Measurements from ENCODE around the gene MRPL1. TPM values are rescaled to one million over a fixed set of nuclear protein-coding genes. Genes with fewer than 3 reads are reported as not detected.

Gene MRPL1
- total RNA-seq, 1 donor from 2014 or later: 38.6 TPM

DNA sequence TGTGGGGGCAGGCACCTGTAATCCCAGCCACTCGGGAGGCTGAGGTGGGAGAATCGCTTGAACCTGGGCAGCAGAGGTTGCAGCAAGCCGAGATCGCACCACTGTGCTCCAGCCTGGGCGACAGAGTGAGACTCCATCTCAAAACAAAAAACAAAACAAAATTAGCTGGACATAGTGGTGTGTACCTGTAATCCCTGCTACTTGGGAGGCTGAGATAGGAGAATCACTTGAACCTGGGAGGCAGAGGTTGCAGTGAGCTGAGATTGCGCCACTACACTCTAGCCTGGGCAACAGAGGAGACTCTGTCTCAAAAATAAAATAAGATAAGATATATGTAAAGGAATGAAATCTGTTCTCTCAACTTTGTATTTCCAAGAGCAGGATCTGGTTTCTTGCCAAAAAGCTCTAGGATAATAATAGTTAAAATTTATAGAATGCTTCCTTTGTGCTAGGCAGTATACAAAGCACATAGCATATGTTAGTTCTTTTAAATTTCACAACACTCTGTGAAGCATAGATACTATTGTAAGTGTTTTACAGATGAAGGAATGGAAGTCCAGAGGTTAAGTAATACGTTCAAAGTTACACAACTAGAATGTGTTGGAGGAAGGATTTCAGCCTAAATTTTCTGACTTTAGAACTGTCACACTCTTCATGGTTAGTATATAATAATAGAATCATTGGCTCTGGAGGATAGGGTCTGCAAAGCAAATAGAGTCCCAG is 10.3 kb downstream of the MRPL1 start:
- Histone ChIP-seq H3K27ac (ENCODE audit: low read depth, low read length) (no peak overlapping the region), H3K27me3 (ENCODE audit: control insufficient read depth in 3 of 3, insufficient read depth in 3 of 3, low read length in 3 of 3) (no peaks in the 10 kb centered on the region), H3K4me1 (ENCODE audit: control insufficient read depth in 3 of 3, insufficient read depth in 3 of 3, low read length in 3 of 3) (peaks cover 0 to 6% (median 0%) of the 10 kb centered on the region in 3 donors), H3K4me3 (ENCODE audit: low read length in 3 of 3) (no peak overlapping the region), H3K9ac (ENCODE audit: low read depth in 1 of 3, low read length in 3 of 3) (no peak overlapping the region), H3K9me3 (ENCODE audit: control insufficient read depth in 3 of 3, low read length in 3 of 3) (no peaks in the 10 kb centered on the region), H3K36me3 (ENCODE audit: control insufficient read depth in 3 of 3, insufficient read depth in 3 of 3, low read length in 3 of 3) (peaks cover 9 to 17% (median 17%) of the 10 kb centered on the region in 3 donors)

DNA sequence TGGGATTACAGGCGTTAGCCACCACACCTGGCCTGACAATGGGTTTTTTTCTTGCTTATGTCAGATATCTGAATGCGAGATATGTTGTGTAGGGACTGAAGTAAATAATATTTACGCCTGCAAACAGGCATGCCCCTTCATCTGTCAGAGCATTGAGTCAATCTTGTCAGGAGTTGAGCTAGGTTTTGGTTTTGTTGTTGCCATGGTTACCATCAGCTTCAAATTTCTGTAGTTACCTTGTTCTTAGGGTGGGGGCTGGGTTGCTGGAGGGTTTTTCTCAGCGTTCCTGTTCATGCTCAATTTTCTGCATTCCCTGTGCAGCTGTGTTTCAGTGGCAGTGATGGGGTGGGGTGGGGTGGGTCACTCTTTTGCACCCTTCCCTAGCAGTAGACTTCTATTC is 14.5 kb downstream of the MRPL1 start:
- Histone ChIP-seq H3K27me3 (ENCODE audit: control insufficient read depth in 3 of 3, insufficient read depth in 3 of 3, low read length in 3 of 3) (no peaks in the 10 kb centered on the region), H3K4me1 (ENCODE audit: control insufficient read depth in 3 of 3, insufficient read depth in 3 of 3, low read length in 3 of 3) (no peaks in the 10 kb centered on the region), H3K4me3 (ENCODE audit: low read length in 3 of 3) (no peak overlapping the region), H3K27ac (ENCODE audit: low read depth, low read length) (no peak overlapping the region), H3K9me3 (ENCODE audit: control insufficient read depth in 3 of 3, low read length in 3 of 3) (no peaks in the 10 kb centered on the region), H3K36me3 (ENCODE audit: control insufficient read depth in 3 of 3, insufficient read depth in 3 of 3, low read length in 3 of 3) (peaks cover 9 to 13% (median 12%) of the 10 kb centered on the region in 3 donors), H3K9ac (ENCODE audit: low read depth in 1 of 3, low read length in 3 of 3) (no peak overlapping the region)

DNA sequence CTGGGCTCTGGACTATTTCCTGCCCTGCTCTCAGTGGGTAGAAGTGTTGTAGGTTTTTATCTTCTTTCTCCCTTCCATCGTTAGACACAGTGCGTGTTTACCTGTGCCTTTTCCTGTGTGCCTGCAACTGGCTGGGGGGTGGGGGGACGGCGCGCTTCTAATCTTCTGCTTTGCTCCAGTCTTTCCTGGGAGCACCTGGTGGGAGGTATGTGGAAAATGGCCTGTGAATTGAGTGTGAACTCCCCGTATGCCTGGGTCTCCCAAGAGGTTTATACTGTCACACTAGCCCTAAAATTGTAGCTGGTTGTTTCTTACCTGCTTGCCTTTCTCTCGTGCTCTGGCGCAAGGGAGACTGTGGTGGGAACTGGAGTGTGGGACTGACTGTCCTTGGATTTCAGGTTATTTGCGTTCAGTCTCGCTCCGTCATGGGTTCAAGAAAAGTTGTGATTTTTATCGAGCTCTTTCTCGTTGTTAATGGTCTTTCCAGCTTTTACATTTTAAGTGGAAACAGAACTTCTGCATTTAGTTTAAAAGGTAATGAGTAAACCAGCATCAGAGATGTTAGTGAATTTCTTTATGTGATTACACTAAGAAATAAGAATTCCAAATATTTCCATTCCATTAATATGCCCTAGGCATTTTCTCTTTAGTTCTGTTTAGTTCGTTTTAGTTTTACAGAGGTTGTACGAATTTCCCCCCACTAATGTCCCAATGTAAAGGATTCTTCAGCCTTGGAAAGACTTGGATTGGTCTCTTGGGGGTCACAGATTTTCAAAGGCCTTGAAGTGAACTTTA is 15.3 kb downstream of the MRPL1 start:
- Histone ChIP-seq H3K27me3 (ENCODE audit: control insufficient read depth in 3 of 3, insufficient read depth in 3 of 3, low read length in 3 of 3) (no peaks in the 10 kb centered on the region), H3K27ac (ENCODE audit: low read depth, low read length) (no peak overlapping the region), H3K36me3 (ENCODE audit: control insufficient read depth in 3 of 3, insufficient read depth in 3 of 3, low read length in 3 of 3) (peaks cover 3 to 9% (median 6%) of the 10 kb centered on the region in 3 donors), H3K9ac (ENCODE audit: low read depth in 1 of 3, low read length in 3 of 3) (no peak overlapping the region), H3K4me1 (ENCODE audit: control insufficient read depth in 3 of 3, insufficient read depth in 3 of 3, low read length in 3 of 3) (no peaks in the 10 kb centered on the region), H3K4me3 (ENCODE audit: low read length in 3 of 3) (no peak overlapping the region), H3K9me3 (ENCODE audit: control insufficient read depth in 3 of 3, low read length in 3 of 3) (no peaks in the 10 kb centered on the region)

DNA sequence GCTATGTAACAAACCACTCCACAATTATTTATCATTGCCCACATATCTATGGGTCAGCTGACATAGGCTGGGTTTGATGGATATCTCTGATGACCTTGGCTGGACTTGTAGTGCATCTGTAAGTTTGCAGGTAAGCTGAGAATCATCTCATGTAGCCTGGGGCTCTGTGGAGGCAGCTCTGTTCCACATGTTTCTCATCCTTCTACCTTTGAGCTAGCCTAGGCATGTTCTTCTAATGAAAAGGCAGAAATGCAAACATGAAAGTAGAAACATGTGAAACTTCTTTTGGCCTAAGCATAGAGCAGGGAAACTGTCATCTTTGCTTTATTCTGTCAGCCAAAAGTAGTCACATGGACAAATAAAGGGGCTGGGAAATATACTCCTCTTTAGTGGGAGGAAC is 18.2 kb downstream of the MRPL1 start:
- Histone ChIP-seq H3K27me3 (ENCODE audit: control insufficient read depth in 3 of 3, insufficient read depth in 3 of 3, low read length in 3 of 3) (no peaks in the 10 kb centered on the region), H3K9ac (ENCODE audit: low read depth in 1 of 3, low read length in 3 of 3) (no peak overlapping the region), H3K4me3 (ENCODE audit: low read length in 3 of 3) (no peak overlapping the region), H3K27ac (ENCODE audit: low read depth, low read length) (no peak overlapping the region), H3K9me3 (ENCODE audit: control insufficient read depth in 3 of 3, low read length in 3 of 3) (no peaks in the 10 kb centered on the region), H3K4me1 (ENCODE audit: control insufficient read depth in 3 of 3, insufficient read depth in 3 of 3, low read length in 3 of 3) (no peaks in the 10 kb centered on the region), H3K36me3 (ENCODE audit: control insufficient read depth in 3 of 3, insufficient read depth in 3 of 3, low read length in 3 of 3) (peaks cover 2 to 3% (median 3%) of the 10 kb centered on the region in 3 donors)

DNA sequence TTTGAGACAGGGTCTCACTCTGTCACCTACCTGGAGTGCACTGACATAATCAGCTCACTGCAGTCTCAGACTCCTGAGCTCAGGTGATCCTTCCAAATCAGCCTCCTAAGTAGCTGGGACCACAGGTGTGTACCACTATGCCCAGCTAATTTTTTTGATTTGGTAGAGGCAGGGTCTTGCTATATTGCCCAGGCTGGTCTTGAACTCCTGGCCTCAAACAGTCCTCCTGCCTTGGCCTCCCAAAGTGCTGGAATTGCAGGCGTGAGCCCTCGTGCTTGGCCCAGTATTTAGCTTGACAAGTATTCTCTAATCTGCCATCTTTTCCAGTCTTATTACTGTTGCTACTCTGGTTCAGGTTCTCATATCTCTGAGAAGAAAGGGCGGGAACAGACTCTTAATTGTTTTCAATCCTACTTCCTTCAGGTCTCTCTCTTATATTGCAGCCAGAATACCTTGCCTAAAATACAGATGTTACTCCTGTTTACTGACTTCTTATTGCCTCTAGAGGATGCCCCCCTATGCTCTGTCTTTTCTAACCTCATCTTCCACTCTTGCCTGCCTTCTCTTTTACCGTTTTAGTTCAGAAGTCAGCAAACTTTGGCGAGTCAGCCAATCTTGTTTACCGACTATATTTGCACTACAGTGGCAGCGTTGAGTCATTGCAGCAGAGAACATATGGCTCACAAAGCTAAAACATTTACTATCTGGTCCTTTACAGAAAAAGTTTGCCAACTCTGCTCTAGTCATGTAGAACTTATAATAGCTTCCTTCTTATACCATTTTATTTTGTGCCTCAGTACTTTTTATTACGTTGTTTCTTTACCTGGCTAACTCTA is 19.0 kb downstream of the MRPL1 start:
- H3K27ac ChIP-seq (ENCODE audit: low read depth, low read length): no peak overlapping the region
- no peaks in the 10 kb centered on the region for H3K9me3 ChIP-seq (ENCODE audit: control insufficient read depth in 3 of 3, low read length in 3 of 3)
- H3K36me3 ChIP-seq (ENCODE audit: control insufficient read depth in 3 of 3, insufficient read depth in 3 of 3, low read length in 3 of 3): peaks cover 2 to 7% (median 2%) of the 10 kb centered on the region in 3 donors
- H3K4me1 ChIP-seq (ENCODE audit: control insufficient read depth in 3 of 3, insufficient read depth in 3 of 3, low read length in 3 of 3): no peaks in the 10 kb centered on the region
- H3K4me3 ChIP-seq (ENCODE audit: low read length in 3 of 3): no peak overlapping the region
- H3K27me3 ChIP-seq (ENCODE audit: control insufficient read depth in 3 of 3, insufficient read depth in 3 of 3, low read length in 3 of 3): no peaks in the 10 kb centered on the region
- H3K9ac ChIP-seq (ENCODE audit: low read depth in 1 of 3, low read length in 3 of 3): no peak overlapping the region

DNA sequence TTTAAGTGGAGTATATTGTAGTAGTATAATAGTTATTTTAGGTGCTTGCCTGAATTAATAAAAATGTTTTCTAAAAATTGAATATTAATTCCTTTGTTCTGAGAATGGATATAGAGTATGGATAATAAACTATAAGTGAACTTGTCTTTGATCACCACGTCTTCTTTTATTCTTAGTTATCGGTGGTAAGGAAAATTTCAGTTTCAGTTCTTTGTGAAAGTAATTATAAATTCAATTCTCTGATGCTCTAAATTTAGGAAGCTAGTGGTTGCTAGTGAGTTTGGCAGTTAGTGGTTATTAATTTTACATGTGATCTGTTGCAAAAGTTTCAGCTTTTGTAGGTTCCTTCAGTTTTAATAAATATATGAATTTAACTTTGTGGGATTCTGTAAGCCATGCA is 30.8 kb downstream of the MRPL1 start:
- Histone ChIP-seq H3K4me3 (ENCODE audit: low read length in 3 of 3) (no peak overlapping the region), H3K4me1 (ENCODE audit: control insufficient read depth in 3 of 3, insufficient read depth in 3 of 3, low read length in 3 of 3) (no peaks in the 10 kb centered on the region), H3K36me3 (ENCODE audit: control insufficient read depth in 3 of 3, insufficient read depth in 3 of 3, low read length in 3 of 3) (peaks cover 0 to 9% (median 0%) of the 10 kb centered on the region in 3 donors), H3K27me3 (ENCODE audit: control insufficient read depth in 3 of 3, insufficient read depth in 3 of 3, low read length in 3 of 3) (no peaks in the 10 kb centered on the region), H3K9me3 (ENCODE audit: control insufficient read depth in 3 of 3, low read length in 3 of 3) (no peaks in the 10 kb centered on the region), H3K27ac (ENCODE audit: low read depth, low read length) (no peak overlapping the region), H3K9ac (ENCODE audit: low read depth in 1 of 3, low read length in 3 of 3) (no peak overlapping the region)

DNA sequence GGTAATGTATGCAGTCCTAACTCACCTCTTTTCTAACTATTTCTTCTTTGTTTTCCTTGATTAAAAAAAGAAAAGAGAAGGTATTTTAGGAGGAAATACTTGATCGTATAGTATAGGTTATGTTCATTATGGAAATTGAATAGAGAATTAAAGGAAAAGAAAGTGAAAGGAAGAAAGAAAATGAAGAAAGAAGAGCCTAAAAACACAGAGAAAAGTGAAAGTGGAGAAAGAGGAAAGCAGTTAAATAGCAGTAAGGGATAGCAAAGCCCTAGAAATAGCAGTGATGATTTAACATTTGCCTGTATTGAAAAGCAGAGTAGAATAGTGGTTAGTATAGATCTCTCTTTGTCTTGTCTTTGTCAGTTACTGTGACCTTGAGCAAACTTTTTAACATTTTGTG is 37.0 kb downstream of the MRPL1 start:
- H3K9ac ChIP-seq (ENCODE audit: low read depth in 1 of 3, low read length in 3 of 3): no peak overlapping the region
- no peaks in the 10 kb centered on the region for H3K27me3 ChIP-seq (ENCODE audit: control insufficient read depth in 3 of 3, insufficient read depth in 3 of 3, low read length in 3 of 3)
- H3K27ac ChIP-seq (ENCODE audit: low read depth, low read length): no peak overlapping the region
- H3K4me3 ChIP-seq (ENCODE audit: low read length in 3 of 3): no peak overlapping the region
- H3K9me3 ChIP-seq (ENCODE audit: control insufficient read depth in 3 of 3, low read length in 3 of 3): no peaks in the 10 kb centered on the region
- H3K4me1 ChIP-seq (ENCODE audit: control insufficient read depth in 3 of 3, insufficient read depth in 3 of 3, low read length in 3 of 3): no peaks in the 10 kb centered on the region
- H3K36me3 ChIP-seq (ENCODE audit: control insufficient read depth in 3 of 3, insufficient read depth in 3 of 3, low read length in 3 of 3): peaks cover 0 to 9% (median 0%) of the 10 kb centered on the region in 3 donors

DNA sequence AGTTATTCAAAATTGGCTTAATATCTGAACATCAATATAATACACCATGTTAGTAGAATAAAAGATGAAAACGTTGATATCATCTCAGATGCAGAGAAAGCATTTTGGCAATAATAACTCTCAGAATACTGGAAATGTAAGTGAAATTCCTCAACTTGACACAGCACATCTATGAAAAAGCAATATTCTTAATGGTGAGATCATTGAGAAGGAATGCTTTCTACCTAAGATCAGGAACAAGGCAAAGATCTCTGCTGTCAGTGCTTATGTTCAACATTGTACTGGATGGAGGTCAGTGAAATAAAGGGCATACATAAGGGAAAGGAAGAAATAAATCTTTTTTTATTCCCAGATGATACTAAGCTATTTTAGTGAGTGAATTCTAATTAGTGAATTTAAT is 40.6 kb downstream of the MRPL1 start:
- H3K4me3 ChIP-seq (ENCODE audit: low read length in 3 of 3): no peak overlapping the region
- peaks cover 0 to 6% (median 0%) of the 10 kb centered on the region in 3 donors for H3K36me3 ChIP-seq (ENCODE audit: control insufficient read depth in 3 of 3, insufficient read depth in 3 of 3, low read length in 3 of 3)
- no peak overlapping the region for H3K9ac ChIP-seq (ENCODE audit: low read depth in 1 of 3, low read length in 3 of 3)
- no peak overlapping the region for H3K27ac ChIP-seq (ENCODE audit: low read depth, low read length)
- no peaks in the 10 kb centered on the region for H3K27me3 ChIP-seq (ENCODE audit: control insufficient read depth in 3 of 3, insufficient read depth in 3 of 3, low read length in 3 of 3)
- H3K4me1 ChIP-seq (ENCODE audit: control insufficient read depth in 3 of 3, insufficient read depth in 3 of 3, low read length in 3 of 3): no peaks in the 10 kb centered on the region
- no peaks in the 10 kb centered on the region for H3K9me3 ChIP-seq (ENCODE audit: control insufficient read depth in 3 of 3, low read length in 3 of 3)

DNA sequence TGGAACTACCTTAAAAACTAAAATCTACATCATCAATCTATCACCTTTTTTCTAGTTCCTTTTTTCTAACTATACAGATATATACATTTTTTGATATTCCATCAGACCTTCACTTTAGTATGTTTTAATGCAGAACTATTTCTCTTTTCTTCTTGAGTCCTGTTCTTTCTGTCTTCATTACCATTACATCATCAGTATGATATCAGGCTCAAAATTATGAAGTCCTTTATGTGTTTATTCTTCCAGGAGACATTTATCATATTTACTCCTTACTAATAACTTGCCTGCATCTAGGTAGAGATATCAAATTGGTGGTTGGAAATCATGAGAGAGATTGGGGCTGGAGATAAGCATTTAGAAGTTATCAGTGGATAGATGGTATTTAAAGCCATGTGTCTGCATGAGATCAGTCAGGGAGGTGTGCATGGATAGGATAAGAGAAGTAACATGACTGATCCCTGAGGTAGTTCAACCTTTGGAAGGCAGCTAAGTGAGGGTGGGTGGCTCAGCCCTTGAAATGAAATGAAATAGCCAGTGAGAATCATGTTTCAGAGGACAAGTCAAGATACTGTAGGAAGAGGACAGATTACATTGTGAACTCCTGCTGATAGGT is 43.1 kb downstream of the MRPL1 start:
- H3K27me3 ChIP-seq (ENCODE audit: control insufficient read depth in 3 of 3, insufficient read depth in 3 of 3, low read length in 3 of 3): no peaks in the 10 kb centered on the region
- H3K27ac ChIP-seq (ENCODE audit: low read depth, low read length): no peak overlapping the region
- H3K4me1 ChIP-seq (ENCODE audit: control insufficient read depth in 3 of 3, insufficient read depth in 3 of 3, low read length in 3 of 3): no peaks in the 10 kb centered on the region
- H3K36me3 ChIP-seq (ENCODE audit: control insufficient read depth in 3 of 3, insufficient read depth in 3 of 3, low read length in 3 of 3): peaks cover 2 to 7% (median 6%) of the 10 kb centered on the region in 3 donors
- no peaks in the 10 kb centered on the region for H3K9me3 ChIP-seq (ENCODE audit: control insufficient read depth in 3 of 3, low read length in 3 of 3)
- no peak overlapping the region for H3K9ac ChIP-seq (ENCODE audit: low read depth in 1 of 3, low read length in 3 of 3)
- no peak overlapping the region for H3K4me3 ChIP-seq (ENCODE audit: low read length in 3 of 3)
